Activated CD4-positive, alpha-beta T cell treated with anti-CD3 and anti-CD28 coated beads, Interleukin-2, amount 50 U/mL, for 24 hours (primary cell): ENCODE results near the gene HLCS.
A peak's percentile ranks its signal among the peaks of the same experiment; 100 is the strongest.

ENCODE experiments used
- DNase-seq, 2 donors: peaks; one replicate each; pipeline ENCODE4 v3.0.0-alpha.2; 2020; ENCODE audit warnings: low read depth in 1 of 2, low spot score in 1 of 2

The HLCS gene

DNA sequence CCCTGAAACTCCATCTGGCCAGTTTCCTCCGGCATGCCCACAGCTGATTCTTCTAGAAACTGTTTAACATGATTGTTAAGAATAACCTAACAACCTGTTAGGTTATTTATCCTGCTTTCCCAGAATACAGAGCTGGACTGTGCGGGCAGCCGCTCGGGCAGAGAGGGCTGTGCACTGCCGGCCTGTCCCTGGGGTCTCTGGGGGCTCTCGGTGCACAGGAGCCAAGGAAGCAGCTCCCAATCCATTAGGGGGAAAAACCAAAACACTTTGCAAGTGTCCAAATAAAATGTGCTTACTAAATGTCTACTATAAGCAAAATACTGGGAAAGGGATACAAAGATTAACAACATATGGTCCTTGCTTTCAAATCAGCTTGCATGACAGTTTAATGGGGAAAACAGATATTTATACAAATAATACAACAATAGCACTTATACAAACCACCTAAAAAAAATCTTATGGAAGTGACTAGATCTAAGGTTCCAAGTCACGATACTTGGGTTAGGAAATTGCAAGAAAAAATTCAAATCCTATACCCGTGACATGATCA is 50.7 kb downstream of the HLCS start:
- DNase-seq: no peak

DNA sequence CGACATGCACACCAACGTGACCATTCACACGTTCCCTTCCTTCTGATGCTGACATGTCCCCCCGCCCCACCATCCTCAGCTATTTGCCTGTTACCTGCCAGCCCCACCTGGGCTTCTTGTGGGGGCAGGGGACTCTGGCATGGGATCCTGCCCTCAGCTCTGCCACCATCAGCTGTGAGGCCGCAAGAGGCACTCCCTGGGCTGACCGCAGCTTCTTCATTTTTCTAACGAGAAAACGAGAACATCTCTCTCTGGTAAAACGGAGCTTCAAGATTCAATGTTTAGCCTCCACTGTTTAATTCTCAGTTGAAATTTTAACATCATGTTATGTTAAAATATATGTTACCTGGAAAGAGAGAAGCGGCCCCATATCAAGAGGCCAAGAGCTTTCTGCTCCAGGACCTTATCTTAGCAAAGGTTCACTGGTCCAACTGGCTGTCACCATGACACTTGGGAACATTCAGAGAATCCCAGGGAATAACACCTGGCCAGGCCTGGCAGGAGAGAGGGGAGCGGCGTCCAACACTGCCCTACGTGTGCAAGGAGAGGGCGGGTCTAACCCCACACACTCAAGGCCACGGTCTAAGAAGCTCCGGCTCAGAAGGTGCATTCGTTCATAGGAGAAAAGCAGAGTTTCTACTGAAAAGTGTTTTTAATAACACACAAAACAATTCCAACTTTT is 51.3 kb downstream of the HLCS start:
- DNase-seq: no peak

DNA sequence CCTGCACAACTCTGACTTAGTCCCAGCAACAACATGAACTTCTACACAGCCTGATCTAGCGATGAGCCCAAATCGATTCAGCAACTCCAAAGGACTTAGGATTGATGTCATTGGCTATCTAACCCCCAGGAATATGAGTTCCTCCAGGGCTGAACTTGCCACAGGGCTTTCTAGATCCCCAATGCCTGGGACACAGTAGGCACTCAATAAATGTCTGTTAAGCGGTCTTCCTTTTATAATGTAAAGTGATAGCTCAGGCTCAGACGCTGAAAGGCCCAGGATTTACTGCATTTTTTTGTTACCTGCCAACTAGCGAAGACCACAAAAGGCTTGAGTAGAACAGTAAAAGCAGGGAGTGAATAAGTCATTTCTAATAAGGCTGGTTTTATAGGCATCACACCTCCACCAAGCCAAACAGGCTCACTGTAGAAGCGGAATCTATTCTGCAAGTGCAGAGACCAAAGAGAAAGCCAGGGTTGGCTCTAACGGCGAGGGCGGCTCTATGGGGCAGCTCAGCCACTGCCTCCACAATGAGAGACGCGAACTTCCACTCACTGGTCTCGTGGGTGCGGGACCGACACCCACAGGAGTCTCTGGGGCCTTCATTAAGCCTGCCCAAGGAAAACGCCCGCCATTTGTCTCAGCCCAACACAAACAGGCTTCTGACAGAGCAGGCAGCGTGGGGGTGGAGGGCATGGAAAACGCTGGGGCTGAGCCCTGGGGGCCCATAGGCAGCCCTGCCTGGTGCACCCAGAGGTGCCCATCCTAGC is 52.0 kb downstream of the HLCS start:
- DNase-seq: no peak

DNA sequence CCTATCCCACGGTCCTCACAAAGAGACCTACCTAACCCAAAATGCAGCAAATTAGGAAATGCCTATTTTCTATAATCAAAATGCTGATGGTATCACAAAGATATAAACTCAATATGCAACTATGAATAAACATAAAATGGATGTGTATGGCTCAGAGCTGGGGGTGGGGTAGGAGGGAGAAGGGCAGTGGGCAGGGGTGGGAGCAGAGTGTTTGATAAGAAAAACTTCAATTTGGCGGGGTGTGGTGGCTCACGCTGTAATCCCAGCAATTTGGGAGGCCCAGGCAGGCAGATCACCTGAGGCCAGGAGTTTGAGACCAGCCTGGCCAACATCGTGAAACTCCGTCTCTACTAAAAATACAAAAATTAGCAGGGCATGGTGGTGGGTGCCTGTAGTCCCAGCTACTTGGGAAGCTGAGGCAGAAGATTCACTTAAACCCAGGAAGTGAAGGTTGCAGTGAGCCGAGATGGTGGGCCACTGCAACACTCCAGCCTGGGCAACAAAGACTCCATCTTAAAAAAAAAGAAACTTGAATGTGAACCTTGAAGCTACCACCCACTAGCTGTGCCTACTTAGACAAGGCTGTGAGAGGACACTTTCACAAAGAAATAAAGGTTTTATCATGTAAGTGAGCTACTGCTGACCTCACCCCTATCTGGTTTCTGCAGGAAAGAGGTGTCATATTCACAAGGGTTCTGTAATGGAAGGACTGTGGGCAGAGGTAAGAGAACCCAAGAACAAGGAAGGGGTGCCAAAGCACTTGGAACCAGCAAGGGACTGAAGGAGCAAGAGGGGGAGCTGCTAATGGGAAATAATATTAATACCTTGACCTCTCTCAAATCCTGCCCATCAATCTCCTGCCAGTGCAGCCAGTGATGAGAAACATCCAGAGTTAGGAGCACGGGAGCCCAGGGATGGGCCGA is 53.0 kb downstream of the HLCS start:
- DNase-seq: no peak

DNA sequence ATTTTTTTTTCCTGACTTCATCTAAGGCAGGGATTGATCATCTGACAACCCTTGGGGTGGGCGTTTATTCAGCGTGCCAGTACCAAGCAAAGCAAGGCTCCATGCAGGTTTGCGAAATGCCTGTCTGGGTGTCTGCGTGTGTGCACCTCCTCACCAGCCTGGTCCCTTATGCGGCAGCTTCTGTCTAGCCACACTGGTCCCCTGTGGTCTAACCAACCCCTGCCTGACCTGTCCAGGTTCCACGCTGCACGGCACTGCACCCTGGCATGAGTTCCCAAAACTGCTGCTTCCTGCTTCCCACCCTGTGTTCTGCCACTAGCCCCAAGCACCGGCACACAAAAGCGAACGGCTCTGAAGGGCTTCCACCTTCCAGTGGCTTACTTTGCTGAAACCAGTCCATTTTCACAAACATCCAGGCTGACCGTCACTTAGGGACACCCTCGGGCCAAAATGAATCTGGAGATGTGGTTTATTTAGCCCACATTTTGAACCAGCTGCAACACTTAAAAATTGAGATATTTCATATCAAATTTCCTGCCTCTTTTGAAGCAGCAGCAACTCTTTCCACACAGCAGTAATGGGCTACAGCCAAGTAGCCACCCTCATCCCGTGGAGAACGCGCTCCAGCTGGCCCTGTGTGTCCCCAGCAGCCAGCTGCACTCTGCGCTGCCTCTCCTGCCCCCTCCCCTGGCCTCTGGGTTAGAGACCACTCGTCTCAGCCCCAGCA is 55.7 kb downstream of the HLCS start:
- DNase-seq: no peak

DNA sequence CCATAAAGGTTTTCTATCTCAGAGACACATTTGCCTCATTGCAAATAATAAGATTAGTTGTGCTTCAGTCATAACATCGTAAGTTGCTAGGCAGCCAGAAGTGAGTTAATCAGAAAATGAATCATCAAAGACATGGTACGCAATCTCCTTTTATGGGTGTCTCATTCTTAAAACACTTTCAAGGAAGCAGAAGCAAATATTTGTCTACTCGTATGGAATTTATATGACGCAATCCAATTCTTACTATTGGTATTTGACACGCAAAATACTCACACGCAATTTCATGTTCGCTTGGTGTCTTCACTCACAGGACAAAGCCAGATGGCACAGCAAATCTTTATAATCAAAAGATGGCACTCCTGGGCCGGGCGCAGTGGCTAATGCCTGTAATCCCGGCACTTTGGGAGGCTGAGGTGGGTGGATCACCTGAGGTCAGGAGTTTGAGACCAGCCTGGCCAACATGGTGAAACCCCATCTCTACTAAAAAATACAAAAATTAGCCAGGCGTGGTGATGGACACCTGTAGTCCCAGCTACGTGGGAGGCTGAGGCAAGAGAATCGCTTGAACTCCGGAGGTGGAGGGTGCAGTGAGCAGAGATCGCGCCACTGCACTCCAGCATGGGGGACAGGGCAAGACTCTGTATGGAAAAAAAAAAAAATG is 56.4 kb downstream of the HLCS start:
- DNase-seq: peak; percentile 9 to 20

DNA sequence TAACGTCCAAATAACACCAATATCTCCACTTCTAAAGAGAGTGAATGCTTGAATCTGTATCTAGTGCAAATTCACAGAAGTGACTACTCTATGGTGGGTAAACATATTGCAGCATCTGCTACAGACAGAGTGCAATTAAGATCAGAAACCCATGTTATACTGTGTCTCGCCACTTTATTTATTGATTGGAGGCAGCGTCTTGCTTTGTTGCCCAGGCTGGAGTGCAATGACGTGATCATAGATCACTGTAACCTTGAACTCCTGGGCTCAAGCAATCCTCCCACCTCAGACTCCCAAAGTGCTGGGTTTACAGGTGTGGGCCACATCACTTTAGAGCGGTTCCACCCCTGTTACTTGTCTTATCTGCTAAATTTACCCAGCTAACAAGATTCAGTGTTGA is 57.0 kb downstream of the HLCS start:
- no peak for DNase-seq

DNA sequence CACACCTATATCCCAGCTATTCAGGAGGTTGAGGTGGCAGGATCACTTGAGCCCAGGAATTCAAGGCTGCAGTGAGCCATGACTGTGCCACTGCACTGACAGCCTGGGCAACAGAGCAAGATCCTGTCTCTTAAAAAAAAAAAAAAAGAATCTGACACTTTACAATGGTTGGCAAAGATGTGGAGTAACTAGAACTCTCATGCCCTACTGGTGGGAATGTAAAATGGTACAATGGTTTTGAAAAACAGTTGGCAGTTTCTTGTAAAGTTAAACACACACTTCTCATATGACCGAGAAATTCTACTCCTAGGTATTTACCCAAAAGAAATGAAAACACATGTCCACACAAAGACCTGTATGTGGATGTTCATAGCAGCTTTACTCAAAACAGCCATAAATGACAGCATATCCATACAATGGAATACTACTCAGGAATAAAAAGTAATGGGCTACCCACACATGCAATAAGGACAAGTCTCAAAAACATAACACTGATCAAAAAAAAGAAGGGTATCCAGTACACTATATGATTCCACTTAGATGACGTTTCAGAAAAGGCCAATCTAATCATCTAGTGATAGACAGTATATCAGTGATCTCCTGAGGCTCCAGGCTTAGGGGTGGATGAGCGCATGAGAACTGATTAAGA is 58.1 kb downstream of the HLCS start:
- no peak for DNase-seq

DNA sequence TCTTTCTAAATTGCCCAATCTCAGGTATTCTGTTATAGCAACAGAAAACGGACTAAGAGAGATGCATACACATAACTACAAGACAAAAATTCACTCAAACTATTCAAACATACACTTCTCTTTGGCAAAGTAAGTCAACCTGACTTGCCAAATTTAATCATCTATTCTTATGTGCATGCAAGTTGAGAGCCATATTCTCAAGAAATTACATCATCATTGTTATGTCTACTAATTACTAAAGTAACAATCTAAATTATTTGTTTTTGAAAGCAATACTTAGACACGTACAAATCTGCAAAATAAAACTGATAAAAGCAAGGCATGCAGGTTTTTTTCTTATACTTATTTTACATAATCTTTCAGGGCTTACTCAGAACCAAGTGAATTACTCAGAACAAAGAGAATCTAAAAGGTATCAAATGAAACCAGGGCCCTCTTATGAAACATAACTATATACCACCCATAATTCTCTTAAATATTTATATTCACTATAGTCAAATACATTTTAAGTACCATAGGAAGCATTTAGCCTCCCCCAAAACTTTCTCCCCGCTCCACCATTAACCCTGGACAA is 62.3 kb downstream of the HLCS start:
- DNase-seq: no peak

DNA sequence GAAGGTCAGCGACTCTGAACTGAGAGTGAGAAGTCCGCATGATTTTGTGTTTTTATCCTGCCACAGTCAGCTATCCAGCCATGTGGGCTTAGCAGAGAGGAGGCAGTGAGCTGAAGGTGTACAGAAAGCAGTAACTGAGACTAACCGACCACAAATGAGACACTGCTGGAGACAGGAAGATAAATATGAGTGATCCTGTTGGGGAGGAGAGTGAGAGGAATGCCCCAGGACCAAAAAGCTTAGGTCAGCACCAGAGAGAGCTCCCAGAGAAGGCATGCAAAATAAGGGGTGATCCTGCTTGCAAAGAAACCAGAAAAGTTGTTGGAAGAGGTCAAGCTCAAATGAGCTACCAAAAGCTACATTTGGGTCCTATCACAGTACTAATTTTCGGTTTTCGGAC is 63.7 kb downstream of the HLCS start:
- DNase-seq: no peak

DNA sequence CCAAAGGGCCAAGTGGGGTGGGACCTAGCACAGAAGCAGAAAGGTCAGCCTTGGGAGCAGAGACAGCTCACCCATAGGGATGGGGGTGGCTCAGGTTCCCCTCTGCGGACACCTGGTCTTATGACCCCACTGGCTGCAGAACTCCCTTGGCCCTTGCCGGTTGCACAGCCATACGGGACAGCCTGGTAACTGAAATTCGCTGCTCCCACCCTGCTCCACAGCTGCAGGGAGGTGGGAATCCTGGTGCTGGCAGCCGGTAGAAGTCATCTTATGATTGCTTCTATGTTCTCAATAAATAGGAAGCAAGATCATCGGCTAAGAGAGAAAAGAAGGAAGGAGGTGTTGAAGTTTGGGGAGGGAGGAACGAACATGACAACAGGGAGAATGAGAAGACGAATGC is 64.1 kb downstream of the HLCS start:
- DNase-seq: no peak

DNA sequence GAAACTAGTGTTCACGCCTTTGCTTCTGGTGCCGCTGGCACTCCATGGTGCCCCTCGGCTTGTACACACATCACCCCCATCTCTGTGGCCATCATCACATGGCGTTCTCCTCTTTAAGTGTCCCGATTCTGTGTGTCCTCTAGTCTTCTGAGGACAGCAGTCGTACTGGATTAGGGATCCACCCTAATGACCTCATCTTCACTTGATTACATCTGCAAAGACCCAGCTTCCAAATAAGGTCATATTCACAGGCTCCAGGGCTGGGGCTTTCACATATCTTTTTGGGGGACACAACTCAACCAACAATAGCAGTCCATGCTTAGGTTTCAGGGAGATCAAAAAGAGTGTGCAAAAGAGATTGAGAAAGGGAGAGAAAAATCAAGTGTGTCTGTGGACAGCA is 64.9 kb downstream of the HLCS start:
- no peak for DNase-seq

DNA sequence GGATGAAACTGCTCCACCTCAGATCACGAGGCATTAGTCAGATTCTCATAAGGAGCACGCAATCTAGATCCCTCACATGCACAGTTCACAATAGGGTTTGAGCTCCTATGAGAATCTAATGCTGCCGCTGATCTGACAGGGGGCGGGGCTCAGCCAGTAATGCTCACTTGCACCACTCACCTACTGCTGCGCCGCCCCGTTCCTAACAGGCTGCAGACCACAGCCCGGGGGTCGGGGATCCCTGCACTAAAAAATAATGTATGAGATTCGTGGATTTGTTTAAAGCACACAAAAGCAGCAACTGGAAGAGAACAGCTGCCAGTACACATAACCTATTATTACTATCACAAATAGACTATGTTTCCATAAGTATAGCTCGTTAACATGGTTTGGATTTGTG is 72.9 kb downstream of the HLCS start:
- DNase-seq: no peak

DNA sequence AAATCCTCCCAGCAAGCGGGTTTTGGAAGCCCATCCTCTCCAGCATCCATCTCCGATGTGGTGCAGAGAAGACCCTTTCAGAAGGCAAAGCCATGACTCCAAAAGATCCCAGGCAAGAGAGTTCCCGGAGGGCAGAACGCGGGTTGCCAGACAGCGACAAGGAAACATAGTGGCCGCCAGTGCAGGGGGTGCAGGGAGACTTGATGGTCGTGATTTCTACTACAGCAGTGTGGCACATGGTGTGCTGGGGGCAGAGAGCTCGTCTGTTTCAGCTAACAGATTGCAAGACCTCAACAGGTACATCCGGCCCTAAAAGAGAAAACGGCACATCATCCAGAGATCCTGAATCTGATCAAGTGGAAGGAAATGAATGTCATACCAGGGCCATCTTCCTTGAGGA is 74.3 kb downstream of the HLCS start:
- no peak for DNase-seq

DNA sequence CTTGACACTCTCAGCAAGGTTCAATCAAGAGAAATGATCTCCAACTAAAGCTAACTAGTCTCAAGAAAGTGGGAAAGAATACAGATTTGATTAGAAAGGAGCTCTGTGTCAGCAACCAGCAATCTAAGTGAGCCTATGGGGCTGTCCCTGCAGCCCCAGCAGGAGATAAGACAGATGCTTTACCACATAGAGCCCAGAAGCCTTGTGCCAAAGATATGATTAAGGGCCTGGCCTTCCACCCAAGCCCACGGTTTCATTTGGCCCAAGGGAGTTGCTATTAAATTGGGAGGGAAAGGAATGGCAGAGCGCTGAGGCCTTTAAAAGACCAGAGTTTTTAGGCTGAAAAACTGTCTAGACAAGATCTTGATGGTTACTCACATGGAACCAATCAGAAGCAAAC is 74.8 kb downstream of the HLCS start:
- DNase-seq: no peak

DNA sequence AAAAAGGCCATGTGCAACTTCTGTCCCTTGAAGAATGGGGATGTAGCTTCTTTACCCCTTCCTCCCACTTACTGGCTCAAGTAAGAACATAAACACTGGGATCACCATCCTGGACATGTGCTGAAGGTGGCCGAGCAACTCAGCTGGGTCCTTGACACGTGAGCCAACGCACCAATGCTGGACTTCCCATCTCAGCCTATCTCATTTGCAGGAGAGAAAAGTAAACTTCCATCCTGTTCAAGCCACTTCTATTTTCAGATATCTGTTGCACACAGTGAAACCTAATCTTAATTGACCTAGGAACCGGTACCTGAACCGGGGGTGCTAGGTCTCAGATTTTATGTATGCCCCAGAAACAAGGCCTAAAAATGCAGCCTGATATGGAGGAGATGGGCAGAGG is 75.3 kb downstream of the HLCS start:
- no peak for DNase-seq

DNA sequence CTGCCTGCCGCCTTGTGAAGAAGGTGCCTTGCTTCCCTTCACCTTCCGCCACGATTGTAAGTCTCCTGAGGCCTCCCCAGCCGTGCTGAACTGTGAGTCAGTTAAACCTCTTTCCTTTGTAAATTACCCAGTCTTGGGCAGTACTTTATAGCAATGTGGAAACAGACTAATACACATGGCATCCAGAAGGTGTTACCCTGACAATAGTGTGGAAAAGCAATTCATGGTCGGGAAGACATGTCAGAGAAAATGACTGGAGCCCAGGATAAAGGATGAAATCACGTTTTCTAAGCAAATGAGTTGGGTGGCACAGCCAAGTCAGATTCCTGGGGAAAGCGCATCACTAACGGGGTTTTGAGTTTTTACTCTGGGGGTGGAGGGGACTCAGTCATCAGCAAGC is 76.4 kb downstream of the HLCS start:
- DNase-seq: no peak

DNA sequence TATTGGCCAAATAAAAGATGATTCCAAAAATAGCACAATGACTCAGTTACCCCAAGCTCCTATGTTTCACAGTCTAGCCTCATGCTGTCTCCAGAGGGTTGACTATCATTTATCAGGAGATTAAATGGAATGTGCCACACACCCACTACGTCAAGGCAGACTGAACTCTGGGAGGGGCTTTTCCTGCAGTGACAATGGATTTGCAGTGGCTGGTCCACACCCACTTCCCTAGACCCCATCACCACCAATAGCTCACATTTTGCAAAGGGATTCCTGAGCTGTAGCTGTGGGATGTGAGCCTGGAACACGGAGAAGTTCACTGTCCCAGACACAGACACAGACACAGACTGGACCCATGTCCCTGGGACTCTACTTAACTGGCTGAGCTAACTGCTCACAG is 77.1 kb downstream of the HLCS start:
- DNase-seq: no peak

DNA sequence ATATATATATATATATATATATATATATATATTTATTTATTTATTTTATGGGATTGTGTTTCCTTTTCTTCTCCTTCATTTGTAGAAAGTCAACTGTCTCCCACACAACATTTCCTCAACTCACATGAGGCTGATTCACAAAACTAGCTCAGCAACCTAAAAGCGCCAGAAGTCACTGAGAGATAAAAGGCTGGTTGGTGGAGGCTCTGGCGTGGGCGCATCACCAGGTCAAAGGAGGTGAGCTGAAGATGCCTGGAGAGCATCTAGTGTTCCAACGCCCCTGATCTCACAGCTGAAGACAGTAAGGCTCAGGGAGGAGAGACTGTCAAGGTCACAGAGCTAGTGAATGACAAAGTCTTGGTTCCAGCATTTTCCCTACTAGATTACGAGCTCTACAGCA is 78.0 kb downstream of the HLCS start:
- DNase-seq: no peak

DNA sequence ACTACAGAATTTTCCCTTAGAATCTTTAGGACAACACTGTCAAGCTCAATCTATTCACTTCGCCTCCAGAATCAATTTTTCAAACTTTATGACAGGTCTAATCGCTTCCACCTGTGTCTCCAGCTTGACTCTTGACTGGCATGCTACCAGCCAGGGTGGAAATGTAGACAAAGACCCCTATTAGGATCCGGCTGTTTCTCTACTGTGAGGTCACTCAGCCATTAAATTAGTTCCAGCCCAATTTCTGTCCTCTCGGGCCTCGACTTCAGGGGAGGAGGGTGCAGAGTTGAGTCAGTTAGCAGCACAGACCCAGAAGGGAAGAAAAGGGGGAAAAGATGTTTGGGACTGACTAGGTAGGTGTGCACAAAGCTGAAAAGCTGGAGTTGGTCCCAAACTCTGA is 78.5 kb downstream of the HLCS start:
- no peak for DNase-seq
